NCI-H2107 (cell line): Measurements from ENCODE around the gene UNC13A.

Source experiments
- DNase-seq: peaks from one replicate; lab custom pipeline; 2025; lab: John Stamatoyannopoulos, UW

UNC13A gene

DNA sequence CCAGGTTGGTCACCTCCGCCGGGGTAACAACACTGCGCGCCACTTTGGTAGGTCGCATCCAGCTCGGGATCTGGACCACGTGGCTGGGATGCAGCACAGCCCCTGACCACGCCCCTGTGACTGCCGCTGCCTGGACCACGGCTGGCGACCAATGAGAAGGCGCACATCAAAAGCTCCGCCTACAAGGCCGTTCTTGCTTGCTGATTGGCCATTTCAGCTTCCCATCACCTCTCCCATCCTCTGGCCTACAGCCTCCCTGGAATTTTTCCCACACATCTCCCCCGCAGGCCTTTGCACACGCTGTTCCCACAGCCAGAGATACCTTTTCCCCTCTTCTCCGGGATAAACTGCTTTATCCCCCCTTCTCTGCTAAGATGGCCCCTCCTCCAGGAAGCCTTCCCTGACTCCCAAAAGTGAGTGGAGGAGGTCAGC lies 18.6 kb upstream of the UNC13A start:
- no peak for DNase-seq

GRCh38 chr19:17703824-17704463 lies 15.8 kb upstream of the UNC13A start:
- no peak for DNase-seq

DNA sequence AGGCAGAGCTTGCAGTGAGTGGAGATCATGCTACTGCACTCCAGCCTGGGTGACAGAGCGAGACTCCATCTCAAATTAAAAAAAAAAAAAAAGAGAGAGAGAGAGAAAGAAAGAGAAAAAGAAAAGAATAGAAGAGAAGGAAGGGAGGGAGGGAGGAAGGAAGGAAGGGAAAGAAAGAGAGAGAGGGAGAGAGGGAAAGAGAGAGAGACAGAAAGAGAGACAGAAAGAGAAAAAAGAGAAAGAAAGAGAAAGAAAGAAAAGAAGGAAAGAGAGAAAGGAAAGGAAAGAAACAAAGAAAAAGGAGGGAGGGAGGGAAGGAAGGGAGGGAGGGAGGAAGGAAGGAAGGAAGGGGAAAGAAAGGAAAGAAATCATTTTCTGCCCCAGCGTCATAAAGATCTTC lies 7.0 kb upstream of the UNC13A start:
- no peak for DNase-seq

DNA sequence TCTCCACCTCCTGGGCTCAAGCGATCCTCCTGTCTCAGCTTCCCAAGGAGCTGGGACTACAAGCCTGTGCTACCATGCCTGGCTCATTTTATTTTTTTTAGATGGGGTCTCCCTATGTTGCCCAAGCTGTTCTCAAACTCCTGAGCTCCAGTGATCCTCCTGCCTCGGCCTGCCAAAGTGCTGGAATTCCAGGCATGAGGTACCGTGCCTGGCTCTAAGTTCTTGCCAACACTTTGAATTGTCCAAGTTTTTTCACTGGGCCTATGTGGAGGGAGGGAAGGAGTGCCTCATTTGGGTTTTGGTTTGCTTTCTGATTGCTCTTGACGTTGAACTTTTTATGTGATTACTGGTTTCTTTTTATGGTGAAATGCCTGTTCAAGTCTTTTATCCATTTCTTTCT lies 4.4 kb upstream of the UNC13A start:
- no peak for DNase-seq

- DNase-seq = no peak
Observed at GRCh38 chr19:17688853-17689595, 870 bp upstream of the UNC13A start.

- DNase-seq = no peak
Observed at GRCh38 chr19:17687141-17687856, 855 bp downstream of the UNC13A start.

GRCh38 chr19:17686592-17687024 lies 1.5 kb downstream of the UNC13A start:
- no peak for DNase-seq

GRCh38 chr19:17686023-17686521 lies 2.1 kb downstream of the UNC13A start:
- no peak for DNase-seq

- no peak for DNase-seq
Observed at GRCh38 chr19:17685451-17686022, 2.6 kb downstream of the UNC13A start.

DNA sequence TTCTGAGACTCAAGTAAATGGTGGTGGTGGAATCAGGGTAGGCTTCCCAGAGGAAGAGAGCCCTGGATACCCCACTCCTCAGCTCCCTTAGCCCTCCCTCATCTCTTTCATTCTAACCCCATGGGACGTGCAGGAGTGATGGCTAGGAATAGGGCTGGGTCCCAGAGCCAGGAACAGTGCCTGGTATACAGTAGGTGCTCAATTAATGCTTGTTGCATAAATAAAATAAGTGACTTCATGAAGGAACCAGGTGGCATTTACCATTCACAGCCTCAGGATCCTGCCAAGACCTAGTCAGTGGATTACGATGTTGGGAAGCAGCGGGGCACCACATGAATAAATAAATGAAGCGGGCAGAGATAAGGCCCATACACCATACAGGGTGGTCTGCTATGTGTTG lies 3.9 kb downstream of the UNC13A start:
- no peak for DNase-seq

DNA sequence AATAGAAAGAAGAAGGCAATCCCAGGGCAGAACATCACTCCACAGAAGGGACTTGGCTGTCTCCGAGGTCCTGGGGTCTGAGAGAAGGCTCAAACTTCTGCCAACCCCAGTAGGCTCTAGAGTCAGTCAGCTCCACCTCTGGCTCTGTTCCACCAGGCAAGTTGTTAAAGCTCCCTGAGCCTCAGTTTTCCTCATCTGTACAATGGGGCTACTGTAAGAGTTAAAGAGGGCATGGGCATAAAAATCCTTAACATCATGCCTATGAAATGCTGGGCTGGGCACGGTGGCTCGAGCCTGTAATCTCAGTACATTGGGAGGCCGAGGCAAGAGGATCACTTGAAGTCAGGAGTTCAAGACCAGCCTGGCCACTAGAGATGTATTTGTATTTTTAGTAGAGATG lies 5.1 kb downstream of the UNC13A start:
- DNase-seq = no peak

GRCh38 chr19:17682273-17682672 lies 5.9 kb downstream of the UNC13A start:
- DNase-seq = no peak

GRCh38 chr19:17681505-17682125 lies 6.5 kb downstream of the UNC13A start:
- DNase-seq = no peak

DNA sequence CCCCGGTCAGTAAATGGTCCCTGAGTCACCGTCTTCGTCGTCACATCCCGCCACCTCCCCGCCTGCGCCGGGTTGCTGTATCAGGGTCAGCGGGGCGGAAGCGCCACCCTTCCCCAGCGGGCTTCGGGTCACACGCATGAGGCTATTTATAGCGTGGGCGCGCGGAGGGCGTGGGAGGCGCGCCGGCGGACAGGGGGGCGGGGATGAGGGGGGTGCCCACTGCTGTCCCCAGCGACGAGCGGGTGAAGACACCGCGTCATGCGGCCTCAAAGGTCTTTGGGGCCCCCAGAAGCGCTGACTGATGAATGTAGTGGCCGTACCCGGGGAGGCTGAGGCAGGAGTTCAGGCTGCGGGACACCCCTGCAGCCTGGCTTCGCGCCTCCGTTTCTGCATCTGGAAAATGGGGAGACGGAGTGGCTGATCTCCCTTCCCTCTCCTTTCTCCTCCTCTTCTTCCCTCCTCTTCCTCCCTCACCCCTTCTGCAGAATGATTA lies 7.9 kb downstream of the UNC13A start:
- DNase-seq = no peak

DNA sequence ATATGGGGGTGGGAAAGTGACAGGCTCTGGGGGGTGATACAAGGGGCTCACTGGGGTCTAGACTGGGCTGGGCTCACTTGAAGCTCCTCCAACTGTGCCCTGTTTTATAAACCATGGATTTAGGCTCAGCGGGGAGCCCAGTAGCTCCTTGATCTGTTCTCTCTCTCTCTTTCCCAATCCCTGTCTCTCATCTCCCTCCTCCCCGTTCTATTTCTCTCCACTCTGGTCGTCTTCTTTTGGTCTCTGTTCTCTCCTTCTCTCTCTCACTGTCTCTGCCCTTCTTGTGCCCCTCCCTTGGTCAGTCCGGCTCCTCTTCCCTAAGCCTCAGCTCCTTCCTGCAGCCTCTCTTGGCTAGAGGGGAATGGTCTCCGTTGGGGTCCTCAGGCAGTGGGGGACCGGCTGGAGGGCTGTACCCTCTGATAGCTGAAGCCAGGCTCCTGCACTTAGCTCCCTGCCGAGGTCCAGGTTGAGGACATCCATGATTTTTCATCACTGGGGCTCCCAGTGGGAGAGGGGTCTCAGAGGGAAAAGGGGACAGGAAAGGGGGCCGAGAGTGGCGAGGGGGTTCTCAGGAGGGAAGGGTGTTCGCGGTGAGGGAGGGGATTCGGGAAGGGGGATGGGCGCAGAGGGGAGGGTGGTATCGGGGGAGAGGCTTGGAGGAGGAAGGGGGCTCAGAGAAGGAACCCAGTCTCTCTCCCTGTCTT lies 8.5 kb downstream of the UNC13A start:
- DNase-seq = no peak

GRCh38 chr19:17678836-17679235 lies 9.3 kb downstream of the UNC13A start:
- DNase-seq = no peak

GRCh38 chr19:17677002-17677401 lies 11.2 kb downstream of the UNC13A start:
- no peak for DNase-seq

GRCh38 chr19:17676295-17676694 lies 11.9 kb downstream of the UNC13A start:
- no peak for DNase-seq

DNA sequence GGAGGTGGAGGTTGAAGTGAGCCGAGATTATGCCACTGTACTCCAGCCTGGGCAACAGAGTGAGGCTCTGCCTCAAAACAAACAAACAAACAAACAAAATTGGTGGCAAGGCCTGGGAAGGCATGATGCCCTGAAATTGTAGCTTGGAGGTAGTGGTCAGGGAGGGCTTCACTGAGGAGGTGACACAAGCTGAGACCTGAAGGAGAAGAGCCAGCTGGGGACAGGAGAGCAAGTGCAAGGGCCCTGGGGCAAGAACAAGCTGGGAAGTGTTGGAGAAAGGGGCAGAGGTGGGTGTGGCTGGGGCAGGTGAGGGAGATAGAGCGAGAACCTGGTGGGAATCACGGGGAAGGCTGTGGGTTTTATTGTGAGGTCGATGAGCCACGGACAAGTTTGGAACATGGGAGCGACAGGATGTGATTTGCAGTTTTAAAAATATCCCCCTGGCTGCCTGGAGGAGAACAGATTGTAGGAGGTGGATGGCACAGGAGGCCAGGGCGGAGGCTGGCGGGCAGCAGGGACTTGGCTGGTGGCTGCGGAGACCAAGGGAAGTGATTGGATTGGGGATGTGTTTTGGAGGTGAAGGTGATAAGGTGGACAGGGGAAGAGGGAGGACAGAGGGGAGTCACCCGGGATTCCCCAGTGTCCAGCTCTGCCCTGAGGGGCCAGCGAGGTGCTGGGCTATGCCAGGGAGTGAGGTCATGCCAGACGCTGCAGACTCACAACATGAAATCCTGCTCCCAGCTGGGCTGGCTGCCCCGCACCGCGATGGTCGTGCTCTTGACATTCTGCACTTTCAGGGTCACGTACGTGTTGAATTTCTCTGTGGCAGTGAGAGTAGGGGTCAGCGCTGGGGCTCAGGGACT lies 14.0 kb downstream of the UNC13A start:
- DNase-seq = no peak

DNA sequence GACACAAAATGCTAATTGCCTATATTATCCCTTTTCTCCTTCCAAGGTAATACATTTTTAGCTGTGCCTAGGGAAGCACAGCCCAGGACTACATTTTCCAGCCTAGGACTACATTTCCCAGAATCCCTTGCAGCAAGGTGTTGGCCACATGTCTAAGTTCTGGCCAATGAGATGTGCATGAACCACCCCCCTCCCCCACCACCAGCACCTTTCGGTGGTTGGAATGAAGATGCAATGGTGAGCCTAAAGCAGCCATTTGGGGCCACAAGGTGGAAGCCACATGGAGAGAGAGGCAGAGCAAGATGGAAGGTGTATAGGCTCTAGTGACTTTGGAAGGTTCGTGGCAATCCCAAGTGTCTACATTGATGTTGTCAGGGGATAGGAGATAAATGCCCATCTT lies 16.2 kb downstream of the UNC13A start:
- DNase-seq = no peak
